HG02973 (cell line): ENCODE results near the gene ALKBH1.
"Not testable (repeated sequence)": the region's sequence is repeated elsewhere in the genome, so short reads cannot be mapped to it uniquely, and the experiment has no call there.

Experiments
- ATAC-seq: cut with Tn5 transposase; IDR thresholded peaks from one replicate; pipeline ENCODE4 v1.9.1; 2021; ENCODE audit warnings: moderate library complexity; ENCODE audit not compliant: unreplicated experiment

The ALKBH1 gene

GRCh38 chr14:77674931-77675330 lies 32.9 kb downstream of the ALKBH1 start:
- no peak for ATAC-seq

GRCh38 chr14:77673193-77673592 lies 34.6 kb downstream of the ALKBH1 start:
- no peak for ATAC-seq

DNA sequence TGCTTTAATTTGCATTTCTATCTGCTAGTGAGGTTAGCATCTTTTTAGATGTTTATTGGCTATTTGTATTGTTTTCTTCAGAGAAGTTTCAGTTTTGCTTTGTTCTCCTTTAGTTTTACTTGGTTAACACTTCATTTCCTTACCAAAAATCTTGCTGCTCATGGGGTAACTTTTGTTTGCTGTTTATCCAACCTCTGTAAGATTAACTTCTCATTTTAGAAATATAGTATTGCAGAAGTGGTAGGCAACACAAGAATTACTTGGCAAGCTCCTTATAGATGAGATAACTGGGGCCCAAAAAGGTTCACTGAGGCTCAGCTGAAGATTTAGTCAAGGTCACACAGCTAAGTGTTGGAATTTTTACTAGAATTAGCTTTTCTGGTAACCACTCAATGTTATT lies 40.5 kb downstream of the ALKBH1 start:
- ATAC-seq: no peak

GRCh38 chr14:77663293-77663692 lies 44.5 kb downstream of the ALKBH1 start:
- ATAC-seq: no peak

DNA sequence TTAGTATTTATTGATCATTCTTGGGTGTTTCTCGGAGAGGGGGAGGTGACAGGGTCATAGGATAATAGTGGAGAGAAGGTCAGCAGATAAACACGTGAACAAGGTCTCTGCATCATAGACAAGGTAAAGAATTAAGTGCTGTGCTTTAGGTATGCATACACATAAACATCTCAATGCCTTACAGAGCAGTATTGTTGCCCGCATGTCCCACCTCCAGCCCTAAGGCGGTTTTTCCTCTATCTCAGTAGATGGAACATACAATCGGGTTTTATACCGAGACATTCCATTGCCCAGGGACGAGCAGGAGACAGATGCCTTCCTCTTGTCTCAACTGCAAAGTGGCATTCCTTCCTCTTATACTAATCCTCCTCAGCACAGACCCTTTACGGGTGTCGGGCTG lies 46.3 kb downstream of the ALKBH1 start:
- not testable (repeated sequence) for ATAC-seq

DNA sequence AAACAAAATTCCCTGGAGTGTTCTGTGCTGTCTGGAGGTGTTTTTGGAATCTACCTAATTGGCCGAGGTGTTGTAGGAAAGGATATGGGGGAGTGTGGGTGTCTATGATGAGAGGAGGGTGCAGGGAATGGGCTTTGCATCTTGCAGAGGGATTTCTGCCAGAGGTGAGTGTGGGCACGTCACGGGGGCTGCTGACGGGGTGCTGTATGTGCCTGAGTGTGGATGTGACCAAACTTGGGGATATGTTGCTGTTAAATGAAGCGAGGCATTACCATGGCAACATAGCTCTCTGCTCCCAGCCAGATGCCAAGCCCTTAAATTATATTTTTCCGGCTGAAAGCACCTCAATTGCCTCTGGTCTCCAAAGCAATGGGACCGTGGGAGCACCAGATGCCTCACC lies 47.1 kb downstream of the ALKBH1 start:
- no peak for ATAC-seq

DNA sequence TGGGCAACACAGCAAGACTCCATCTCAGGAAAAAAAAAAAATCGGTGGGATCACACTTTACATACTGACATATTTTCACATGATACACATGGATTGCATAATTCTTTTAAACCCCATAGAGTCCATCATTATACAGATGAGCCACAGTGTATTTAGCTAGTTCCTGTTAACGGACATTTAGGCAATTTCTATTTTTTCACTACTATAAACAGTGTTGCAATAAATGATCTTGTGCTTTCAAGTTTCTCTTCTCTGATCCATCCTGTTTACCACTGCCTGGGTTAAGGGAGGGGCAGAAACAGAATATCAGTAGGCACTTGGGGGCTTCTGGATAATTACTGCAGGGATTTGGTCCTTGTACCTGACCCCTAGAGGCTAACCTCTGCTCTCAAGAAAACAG lies 48.0 kb downstream of the ALKBH1 start:
- no peak for ATAC-seq

- no peak for ATAC-seq
These were observed 50.5 kb downstream of the ALKBH1 start for GRCh38 chr14:77657280-77657679.

DNA sequence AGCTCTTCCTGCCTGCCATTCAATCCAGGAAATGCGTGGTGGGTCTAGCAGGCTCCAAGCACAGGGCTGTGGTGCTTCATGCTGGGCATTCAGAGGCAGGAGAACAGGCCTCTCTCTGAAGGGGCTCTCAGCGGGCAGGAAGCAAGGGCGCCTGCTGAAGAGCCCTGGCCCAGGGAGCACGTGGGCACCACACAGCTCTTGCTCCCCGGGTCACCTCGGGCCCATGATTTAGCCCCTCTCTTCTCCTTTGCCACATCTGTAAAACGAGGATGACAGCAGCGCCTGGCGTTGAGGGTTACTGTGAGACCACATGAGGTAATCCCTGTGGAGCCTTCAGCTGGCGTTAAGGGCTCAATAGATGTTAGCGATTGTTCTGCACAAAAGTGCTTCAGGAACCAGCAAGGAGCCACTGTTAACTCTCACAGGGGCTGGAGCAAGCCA lies 53.8 kb downstream of the ALKBH1 start:
- ATAC-seq: no peak

GRCh38 chr14:77649326-77649725 lies 58.5 kb downstream of the ALKBH1 start:
- no peak for ATAC-seq

DNA sequence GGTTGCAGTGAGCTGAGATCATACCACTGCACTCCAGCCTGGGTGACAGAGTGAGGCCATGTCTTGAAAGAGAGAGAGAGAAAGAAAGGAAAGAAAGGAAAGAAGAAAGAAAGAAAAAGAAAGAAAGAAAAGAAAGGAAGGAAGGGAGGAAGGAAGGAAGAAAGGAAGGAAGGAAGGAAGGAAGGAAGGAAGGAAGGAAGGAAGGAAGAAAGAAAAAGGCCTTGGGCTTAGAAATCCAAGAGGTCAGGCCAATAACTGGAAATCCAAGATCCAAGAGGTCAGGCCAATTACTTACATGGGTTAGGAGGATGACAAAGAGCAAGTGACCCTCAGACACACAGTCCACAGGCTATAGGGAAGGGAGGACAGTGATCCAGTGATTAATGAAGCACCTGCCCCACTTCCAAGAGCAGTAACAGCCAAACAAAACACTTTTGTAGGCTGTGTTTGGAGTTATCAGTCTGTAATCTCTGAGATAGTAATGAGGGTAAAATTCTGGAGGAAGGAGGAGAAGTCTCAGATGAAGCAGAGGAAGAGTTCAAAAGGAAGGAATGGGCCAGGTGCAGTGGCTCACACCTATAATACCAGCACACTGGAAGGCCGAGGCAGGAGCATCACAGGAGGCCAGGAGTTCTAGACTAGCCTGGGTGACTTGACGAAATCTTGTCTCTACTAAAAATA lies 59.2 kb downstream of the ALKBH1 start:
- ATAC-seq: no peak

- no peak for ATAC-seq
These were observed 60.0 kb downstream of the ALKBH1 start for GRCh38 chr14:77647853-77648252.

GRCh38 chr14:77646907-77647306 lies 60.9 kb downstream of the ALKBH1 start:
- ATAC-seq: no peak

GRCh38 chr14:77645520-77646230 lies 62.1 kb downstream of the ALKBH1 start:
- no peak for ATAC-seq

DNA sequence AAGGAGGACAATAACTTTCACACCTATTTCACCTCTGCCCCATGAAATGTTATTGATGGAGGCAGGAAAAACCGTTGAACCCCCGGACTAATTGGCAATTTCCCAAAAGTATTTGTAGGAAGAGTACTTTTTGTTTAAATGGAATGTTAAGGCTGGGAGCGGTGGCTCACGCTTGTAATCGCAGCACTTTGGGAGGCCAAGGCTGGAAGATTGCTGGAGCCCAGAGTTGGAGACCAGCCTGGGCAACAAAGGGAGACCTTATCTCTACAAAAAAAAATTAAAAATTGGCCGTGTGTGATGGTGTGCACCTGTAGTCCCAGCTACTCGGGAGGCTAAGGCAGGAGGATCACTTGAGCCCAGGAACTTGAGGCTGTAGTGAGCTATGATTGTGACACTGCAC lies 65.4 kb downstream of the ALKBH1 start:
- no peak for ATAC-seq

DNA sequence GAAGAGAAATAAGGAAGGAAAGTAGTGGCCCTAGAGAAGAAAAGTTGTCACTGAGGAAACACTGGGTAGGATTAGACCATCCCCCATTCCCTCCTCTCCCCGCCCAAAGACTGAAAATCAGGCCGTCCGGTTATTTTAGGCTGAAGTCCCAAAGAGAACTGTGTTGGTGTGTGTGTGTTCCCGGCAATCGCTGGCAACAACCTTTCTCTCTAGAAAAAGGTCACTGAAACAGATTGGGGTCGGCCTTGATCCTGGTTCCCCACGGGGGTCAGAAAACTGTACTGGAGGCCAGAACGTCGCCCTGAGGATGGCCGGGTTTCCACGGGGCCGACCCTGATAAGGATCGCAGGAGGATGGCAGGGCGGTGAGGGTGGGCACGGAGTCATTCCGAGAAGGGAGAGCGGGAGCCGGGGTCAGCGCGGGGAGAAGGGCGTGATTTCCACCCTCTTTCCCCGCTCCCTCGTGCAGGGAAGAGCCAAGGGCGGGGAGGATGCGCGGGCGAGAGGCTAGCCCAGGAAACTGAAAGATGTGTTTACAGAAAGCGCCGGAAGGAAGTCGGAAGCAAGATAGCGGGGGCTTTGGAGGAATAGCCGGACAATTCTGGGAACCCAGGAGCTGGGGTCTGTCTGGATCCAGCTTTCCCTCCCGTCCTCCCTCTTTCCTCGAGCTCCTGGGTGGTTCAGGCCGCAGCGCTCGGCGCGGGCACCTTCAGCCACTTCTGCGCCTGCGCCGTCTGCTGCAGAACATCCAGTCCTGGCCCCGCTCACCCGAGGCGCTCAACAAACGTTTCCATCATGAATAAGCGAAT lies 66.1 kb downstream of the ALKBH1 start:
- peak; percentile 64 for ATAC-seq

- ATAC-seq: no peak
These were observed 66.9 kb downstream of the ALKBH1 start for GRCh38 chr14:77640756-77641533.

DNA sequence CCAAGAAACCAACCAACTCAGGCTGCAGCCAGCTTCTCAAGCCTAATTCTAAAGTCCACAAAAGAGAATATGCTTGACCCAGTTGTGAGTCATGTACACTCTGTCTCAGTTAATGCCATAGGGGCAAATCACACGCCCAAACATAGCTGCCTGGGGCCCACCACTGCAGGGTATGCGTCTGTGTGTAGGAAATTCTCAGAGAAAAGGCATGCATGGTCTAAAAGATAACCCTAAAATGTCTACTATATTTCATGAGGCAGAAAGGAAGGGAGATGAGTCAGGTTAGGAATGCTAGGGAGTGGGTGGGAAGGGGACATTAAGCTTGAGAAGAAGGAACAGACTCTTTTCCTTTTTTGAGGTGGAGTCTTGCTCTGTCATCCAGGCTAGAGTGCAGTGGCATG lies 69.1 kb downstream of the ALKBH1 start:
- no peak for ATAC-seq

- ATAC-seq: not testable (repeated sequence)
These were observed 72.0 kb downstream of the ALKBH1 start for GRCh38 chr14:77635869-77636268.

DNA sequence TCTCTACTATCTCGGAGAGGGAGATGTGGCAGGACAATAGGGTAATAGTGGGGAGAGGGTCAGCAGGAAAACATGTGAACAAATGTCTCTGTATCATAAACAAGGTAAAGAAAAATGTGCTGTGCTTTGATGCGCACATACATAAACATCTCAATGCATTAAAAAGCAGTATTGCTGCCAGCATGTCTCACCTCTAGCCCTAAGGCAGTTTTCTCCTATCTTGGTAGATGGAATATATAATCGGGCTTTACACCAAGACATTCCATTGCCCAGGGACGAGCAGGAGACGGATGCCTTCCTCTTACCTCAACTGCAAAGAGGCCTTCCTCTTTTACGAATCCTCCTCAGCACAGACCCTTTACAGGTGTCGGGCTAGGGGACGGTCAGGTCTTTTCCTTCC lies 72.4 kb downstream of the ALKBH1 start:
- not testable (repeated sequence) for ATAC-seq

- ATAC-seq: no peak
These were observed 77.7 kb downstream of the ALKBH1 start for GRCh38 chr14:77630111-77630510.
